Duodenal mucosa (tissue), 2 donors: ENCODE results near the gene REEP3.

Source experiments
- H3K27ac ChIP-seq: one replicate; pipeline ENCODE4 v1.7.0; 2013; ENCODE audit warnings: low read depth, low read length
- H3K27me3 ChIP-seq, 2 donors: one replicate each; pipeline ENCODE4 v1.7.0; 2013; ENCODE audit warnings: low read length in 2 of 2, control low read depth in 1 of 2; ENCODE audit not compliant: insufficient read depth in 2 of 2, control insufficient read depth in 1 of 2
- H3K36me3 ChIP-seq, 2 donors: one replicate each; pipeline ENCODE4 v1.7.0; 2013; ENCODE audit warnings: low read length in 2 of 2, control low read depth in 1 of 2; ENCODE audit not compliant: insufficient read depth in 2 of 2, control insufficient read depth in 1 of 2
- H3K4me1 ChIP-seq, 2 donors: one replicate each; pipeline ENCODE4 v1.7.0; 2013; ENCODE audit warnings: low read length in 2 of 2, control low read depth in 1 of 2; ENCODE audit not compliant: insufficient read depth in 2 of 2, control insufficient read depth in 1 of 2
- H3K4me3 ChIP-seq, 2 donors: one replicate each; pipeline ENCODE4 v1.7.0; 2013; ENCODE audit warnings: low read length in 2 of 2, low read depth in 1 of 2
- H3K9ac ChIP-seq, 2 donors: one replicate each; pipeline ENCODE4 v1.7.0; 2013; ENCODE audit warnings: low read length in 2 of 2, low read depth in 1 of 2
- H3K9me3 ChIP-seq, 2 donors: one replicate each; pipeline ENCODE4 v1.7.0; 2013; ENCODE audit warnings: low read length in 2 of 2, control low read depth in 1 of 2; ENCODE audit not compliant: control insufficient read depth in 1 of 2

The REEP3 gene

GRCh38 chr10:63547628-63548360, 26.6 kb downstream of the REEP3 start:
- Histone ChIP-seq H3K9me3 (no peaks in the 10 kb centered on the region), H3K36me3 (no peaks in the 10 kb centered on the region), H3K27ac (no peak overlapping the region), H3K4me1 (peaks cover 0 to 1% of the 10 kb centered on the region in 2 donors), H3K4me3 (no peak overlapping the region), H3K9ac (no peak overlapping the region), H3K27me3 (no peaks in the 10 kb centered on the region)

GRCh38 chr10:63548860-63549259, 27.7 kb downstream of the REEP3 start:
- Histone ChIP-seq H3K9ac (no peak overlapping the region), H3K27me3 (no peaks in the 10 kb centered on the region), H3K9me3 (no peaks in the 10 kb centered on the region), H3K4me1 (no peaks in the 10 kb centered on the region), H3K4me3 (no peak overlapping the region), H3K27ac (no peak overlapping the region), H3K36me3 (no peaks in the 10 kb centered on the region)

GRCh38 chr10:63549810-63550209, 28.6 kb downstream of the REEP3 start:
- Histone ChIP-seq H3K4me3 (no peak overlapping the region), H3K27ac (no peak overlapping the region), H3K36me3 (no peaks in the 10 kb centered on the region), H3K27me3 (no peaks in the 10 kb centered on the region), H3K4me1 (peaks cover 3 to 6% of the 10 kb centered on the region in 2 donors), H3K9ac (no peak overlapping the region), H3K9me3 (no peaks in the 10 kb centered on the region)

GRCh38 chr10:63553031-63553430, 31.8 kb downstream of the REEP3 start:
- Histone ChIP-seq H3K27ac (no peak overlapping the region), H3K4me3 (no peak overlapping the region), H3K4me1 (peaks cover 11 to 12% of the 10 kb centered on the region in 2 donors)

GRCh38 chr10:63553473-63553872, 32.3 kb downstream of the REEP3 start:
- H3K4me3 ChIP-seq = no peak overlapping the region
- no peaks in the 10 kb centered on the region for H3K9me3 ChIP-seq
- H3K9ac ChIP-seq = no peak overlapping the region
- no peak overlapping the region for H3K27ac ChIP-seq
- peaks cover 11 to 12% of the 10 kb centered on the region in 2 donors for H3K4me1 ChIP-seq
- H3K36me3 ChIP-seq = no peaks in the 10 kb centered on the region
- no peaks in the 10 kb centered on the region for H3K27me3 ChIP-seq

More at GRCh38 chr10:63553031-63553430, 31.8 kb downstream of the REEP3 start:
- H3K36me3 ChIP-seq = no peaks in the 10 kb centered on the region
- no peaks in the 10 kb centered on the region for H3K27me3 ChIP-seq
- H3K9me3 ChIP-seq = no peaks in the 10 kb centered on the region
- no peak overlapping the region for H3K9ac ChIP-seq

GRCh38 chr10:63554657-63555056, 33.5 kb downstream of the REEP3 start:
- no peaks in the 10 kb centered on the region for H3K36me3 ChIP-seq
- H3K4me1 ChIP-seq = peaks cover 11 to 12% of the 10 kb centered on the region in 2 donors
- no peak overlapping the region for H3K4me3 ChIP-seq
- no peaks in the 10 kb centered on the region for H3K27me3 ChIP-seq
- H3K9me3 ChIP-seq = no peaks in the 10 kb centered on the region
- H3K9ac ChIP-seq = no peak overlapping the region
- H3K27ac ChIP-seq = no peak overlapping the region

GRCh38 chr10:63555330-63555729, 34.1 kb downstream of the REEP3 start:
- no peak overlapping the region for H3K4me3 ChIP-seq
- H3K9me3 ChIP-seq = no peaks in the 10 kb centered on the region
- H3K27ac ChIP-seq = no peak overlapping the region
- peaks cover 11 to 12% of the 10 kb centered on the region in 2 donors for H3K4me1 ChIP-seq
- no peaks in the 10 kb centered on the region for H3K27me3 ChIP-seq
- no peak overlapping the region for H3K9ac ChIP-seq
- no peaks in the 10 kb centered on the region for H3K36me3 ChIP-seq

- peaks cover 11 to 12% of the 10 kb centered on the region in 2 donors for H3K4me1 ChIP-seq
- H3K4me3 ChIP-seq = no peak overlapping the region
- H3K9ac ChIP-seq = no peak overlapping the region
- no peak overlapping the region for H3K27ac ChIP-seq
- H3K36me3 ChIP-seq = no peaks in the 10 kb centered on the region
- no peaks in the 10 kb centered on the region for H3K9me3 ChIP-seq
- H3K27me3 ChIP-seq = no peaks in the 10 kb centered on the region
Observed at GRCh38 chr10:63558132-63558784, 37.1 kb downstream of the REEP3 start.

GRCh38 chr10:63561341-63561740, 40.1 kb downstream of the REEP3 start:
- Histone ChIP-seq H3K27me3 (no peaks in the 10 kb centered on the region), H3K4me3 (no peak overlapping the region), H3K9me3 (no peaks in the 10 kb centered on the region), H3K4me1 (no peaks in the 10 kb centered on the region), H3K27ac (no peak overlapping the region), H3K9ac (no peak overlapping the region), H3K36me3 (no peaks in the 10 kb centered on the region)

- H3K9ac ChIP-seq = no peak overlapping the region
- no peaks in the 10 kb centered on the region for H3K36me3 ChIP-seq
- H3K4me3 ChIP-seq = no peak overlapping the region
- H3K9me3 ChIP-seq = no peaks in the 10 kb centered on the region
- H3K27me3 ChIP-seq = no peaks in the 10 kb centered on the region
- no peaks in the 10 kb centered on the region for H3K4me1 ChIP-seq
- no peak overlapping the region for H3K27ac ChIP-seq
Observed at GRCh38 chr10:63562391-63562790, 41.2 kb downstream of the REEP3 start.
